HL-60 (cell line): Measurements from ENCODE around the gene ADAMTS14.

Experiments used
- DNase-seq, 2 experiments: peaks; one replicate each; pipeline ENCODE4 v3.0.0-alpha.2; 2010 to 2020; ENCODE audit warnings: low read depth in 1 of 2, low spot score in 1 of 2
- H3K27ac ChIP-seq: fragments of 250-450 bp; sonication (Bioruptor Pico); replicated peaks from 2 replicates; pipeline ENCODE4 v1.5.1; 2020; ENCODE audit warnings: mild to moderate bottlenecking, moderate library complexity
- H3K27me3 ChIP-seq: fragments of 250-450 bp; sonication (Bioruptor Pico); 2 replicates; pipeline ENCODE4 v1.5.1; 2021; ENCODE audit warnings: mild to moderate bottlenecking, moderate library complexity; ENCODE audit not compliant: insufficient read depth, poor library complexity, severe bottlenecking
- H3K4me3 ChIP-seq: replicated peaks from 2 replicates; pipeline ENCODE4 v1.5.1; 2011; ENCODE audit warnings: mild to moderate bottlenecking, control low read depth, low read length; ENCODE audit not compliant: insufficient read depth
- CTCF ChIP-seq: IDR thresholded peaks from one replicate; pipeline ENCODE4 v1.5.1; 2011; ENCODE audit warnings: low read length, control low read depth, inconsistent platforms; ENCODE audit not compliant: insufficient read depth
- GABPA ChIP-seq: IDR thresholded peaks from 2 replicates; pipeline ENCODE4 v1.6.1; 2012; ENCODE audit warnings: low read depth
- POLR2AphosphoS5 ChIP-seq: IDR thresholded peaks from 2 replicates; pipeline ENCODE4 v1.6.1; 2012; ENCODE audit warnings: low read depth
- REST ChIP-seq: IDR thresholded peaks from 2 replicates; pipeline ENCODE4 v1.6.1; 2012; ENCODE audit warnings: low read depth; ENCODE audit not compliant: insufficient replicate concordance
- SPI1 ChIP-seq: IDR thresholded peaks from 2 replicates; pipeline ENCODE4 v1.6.1; 2012; ENCODE audit warnings: low read depth, mild to moderate bottlenecking, borderline replicate concordance

ADAMTS14 gene

GRCh38 chr10:70705121-70705861 lies 33.0 kb downstream of the ADAMTS14 start:
- Histone ChIP-seq H3K27ac (no peak overlapping the region), H3K27me3 (no peaks in the 10 kb centered on the region), H3K4me3 (no peak overlapping the region)
- no peak for DNase-seq
- TF ChIP-seq CTCF = no peak
- TF ChIP-seq SPI1 = no peak
- no peak for TF ChIP-seq POLR2AphosphoS5
- no peak for TF ChIP-seq GABPA
- TF ChIP-seq REST = no peak

- TF ChIP-seq POLR2AphosphoS5 (no peak), REST (no peak), CTCF (no peak), GABPA (no peak), SPI1 (no peak)
- Histone ChIP-seq H3K27me3 (no peaks in the 10 kb centered on the region), H3K4me3 (no peak overlapping the region), H3K27ac (no peak overlapping the region)
- no peak for DNase-seq
Observed at GRCh38 chr10:70711177-70711576, 38.9 kb downstream of the ADAMTS14 start.

GRCh38 chr10:70711911-70712310 lies 39.6 kb downstream of the ADAMTS14 start:
- Histone ChIP-seq H3K4me3 (no peak overlapping the region), H3K27ac (no peak overlapping the region), H3K27me3 (no peaks in the 10 kb centered on the region)
- no peak for DNase-seq
- no peak for TF ChIP-seq GABPA

- TF ChIP-seq POLR2AphosphoS5 (no peak), REST (no peak), CTCF (no peak), SPI1 (no peak), GABPA (no peak)
- DNase-seq = no peak
Observed at GRCh38 chr10:70714245-70714644, 41.9 kb downstream of the ADAMTS14 start.

More at GRCh38 chr10:70714245-70714644, 41.9 kb downstream of the ADAMTS14 start:
- no peak overlapping the region for H3K27ac ChIP-seq
- no peak overlapping the region for H3K4me3 ChIP-seq
- no peaks in the 10 kb centered on the region for H3K27me3 ChIP-seq
